Fibroblast of villous mesenchyme (primary cell): ENCODE measurements around the gene ANKRD9. TPM values are rescaled to one million over a fixed set of nuclear protein-coding genes. Genes with fewer than 3 reads are reported as not detected.

Source experiments
- DNase-seq: peaks from one replicate; pipeline ENCODE4 v3.0.0-alpha.2; 2010; ENCODE audit warnings: low read depth
- H3K4me3 ChIP-seq: 2 replicates; pipeline ENCODE4 v1.5.1; 2011; ENCODE audit warnings: low read depth, mild to moderate bottlenecking, low read length
- CTCF ChIP-seq: IDR thresholded peaks from 2 replicates; pipeline ENCODE4 v1.5.1; 2012; ENCODE audit warnings: low read depth, mild to moderate bottlenecking, low read length; ENCODE audit not compliant: insufficient read depth
- total RNA-seq: library from RNA; depleted of rRNA; stranded (reverse); fragments of >200 nt; gene quantifications from 2 replicates; pipeline ENCODE4 v1.2.3, GENCODE V29; 2012

Gene ANKRD9
- total RNA-seq, 1 donor = 16.4 TPM

GRCh38 chr14:102508774-102509745 lies 516 bp downstream of the ANKRD9 start:
- H3K4me3 ChIP-seq = peak overlapping the region; percentile 59
- DNase-seq = peak; percentile 68
- TF ChIP-seq CTCF = no peak

GRCh38 chr14:102508410-102508773 lies 1.2 kb downstream of the ANKRD9 start:
- peak overlapping the region; percentile 59 for H3K4me3 ChIP-seq
- TF ChIP-seq CTCF = no peak
- no peak for DNase-seq

DNA sequence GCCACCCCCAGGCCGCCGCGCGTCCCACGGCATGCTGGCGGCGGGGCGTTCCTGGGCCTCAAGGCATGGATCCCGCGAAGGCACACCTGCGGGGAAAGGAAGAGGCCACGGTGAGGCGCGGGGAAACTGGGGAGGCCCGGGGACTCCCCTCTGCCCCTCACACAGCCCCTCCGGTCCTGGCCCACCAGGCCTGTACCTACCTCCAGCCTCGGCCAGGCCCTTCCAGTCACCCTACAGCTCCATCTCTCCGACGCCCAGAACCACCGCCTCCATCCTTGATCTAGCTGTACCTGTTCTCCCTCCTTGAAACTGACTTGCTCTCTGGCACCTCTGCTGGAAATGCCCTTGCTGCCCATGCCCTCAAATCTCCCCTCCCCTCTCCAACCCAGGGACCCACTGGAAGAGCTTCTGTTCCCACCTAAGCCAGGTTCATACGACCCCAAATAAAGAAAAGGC lies 1.7 kb downstream of the ANKRD9 start:
- TF ChIP-seq CTCF = no peak
- no peak for DNase-seq
- H3K4me3 ChIP-seq = no peak overlapping the region

DNA sequence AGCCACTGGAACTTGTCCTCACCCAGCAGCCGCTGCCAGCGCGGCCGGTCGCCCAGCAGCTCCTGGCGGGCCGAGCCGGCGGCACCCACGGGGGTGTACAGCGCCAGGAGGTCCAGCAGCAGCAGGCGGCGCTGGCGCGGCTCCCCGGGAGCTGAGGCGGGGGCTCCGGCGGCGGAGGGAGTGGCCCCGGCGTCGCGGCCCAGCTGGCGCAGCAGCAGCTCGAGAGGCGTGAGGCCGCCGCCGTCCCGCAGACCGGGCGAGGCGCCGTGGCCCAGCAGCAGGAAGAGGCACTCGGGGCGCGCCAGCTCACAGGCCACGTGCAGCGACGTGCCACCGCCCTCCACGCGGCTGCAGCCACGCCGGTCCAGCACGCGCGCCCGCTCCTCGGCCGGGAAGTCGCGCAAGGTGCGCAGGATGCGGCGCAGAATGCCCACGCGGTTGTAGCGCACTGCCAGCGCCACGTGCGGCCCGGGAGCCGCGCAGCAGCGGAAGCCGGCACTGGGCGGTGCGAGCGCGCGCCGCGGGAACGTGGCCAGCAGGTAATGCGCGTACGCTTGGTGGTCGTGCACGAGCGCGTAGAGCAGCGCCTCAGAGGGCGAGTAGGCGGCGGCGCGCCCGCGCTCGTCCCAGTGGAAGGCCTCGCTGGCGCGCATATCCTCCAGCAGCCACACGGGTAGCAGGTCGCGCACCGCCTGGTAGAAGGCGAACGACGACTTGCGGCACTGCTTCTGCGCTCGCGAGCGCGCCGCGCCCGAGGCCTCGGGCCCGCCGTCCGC lies 2.3 kb downstream of the ANKRD9 start:
- no peak overlapping the region for H3K4me3 ChIP-seq
- no peak for TF ChIP-seq CTCF
- DNase-seq = no peak

GRCh38 chr14:102506626-102506925 lies 3.0 kb downstream of the ANKRD9 start:
- no peak for DNase-seq
- no peak for TF ChIP-seq CTCF

GRCh38 chr14:102505775-102506625 lies 3.6 kb downstream of the ANKRD9 start:
- no peak for TF ChIP-seq CTCF
- DNase-seq = no peak
- H3K4me3 ChIP-seq = no peak overlapping the region

More at GRCh38 chr14:102506626-102506925, 3.0 kb downstream of the ANKRD9 start:
- no peak overlapping the region for H3K4me3 ChIP-seq
